T-helper 2 cell (primary cell): ENCODE results near the gene CDK12.
A peak's percentile ranks its signal among the peaks of the same experiment; 100 is the strongest.

Experiments used
- DNase-seq, 5 experiments: peaks; one replicate each; pipeline versions ENCODE4 v3.0.0 to v3.0.0-alpha.2; 2012 to 2022

CDK12 gene

GRCh38 chr17:39549747-39550573 is 88.7 kb downstream of the CDK12 start:
- no peak for DNase-seq

- DNase-seq: no peak
Observed at GRCh38 chr17:39551879-39552278, 90.6 kb downstream of the CDK12 start.

GRCh38 chr17:39553341-39553945 is 92.2 kb downstream of the CDK12 start:
- DNase-seq: no peak

- DNase-seq: no peak
Observed at GRCh38 chr17:39555368-39555767, 94.1 kb downstream of the CDK12 start.

- no peak for DNase-seq
Observed at GRCh38 chr17:39556423-39556822, 95.1 kb downstream of the CDK12 start.

GRCh38 chr17:39562395-39562794 is 101.1 kb downstream of the CDK12 start:
- DNase-seq: no peak

GRCh38 chr17:39562976-39563375 is 101.7 kb downstream of the CDK12 start:
- no peak for DNase-seq

GRCh38 chr17:39563476-39563875 is 102.2 kb downstream of the CDK12 start:
- DNase-seq: no peak

- no peak for DNase-seq
Observed at GRCh38 chr17:39564211-39564848, 103.0 kb downstream of the CDK12 start.

GRCh38 chr17:39566094-39566850 is 105.0 kb downstream of the CDK12 start:
- no peak for DNase-seq

- DNase-seq: no peak
Observed at GRCh38 chr17:39568702-39569101, 107.4 kb downstream of the CDK12 start.

GRCh38 chr17:39569126-39569525 is 107.8 kb downstream of the CDK12 start:
- DNase-seq: no peak

- no peak for DNase-seq
Observed at GRCh38 chr17:39572121-39572520, 110.8 kb downstream of the CDK12 start.

GRCh38 chr17:39573447-39574298 is 112.4 kb downstream of the CDK12 start:
- DNase-seq: peak in 1 of 5 experiments; percentile 53

- no peak for DNase-seq
Observed at GRCh38 chr17:39576187-39576586, 114.9 kb downstream of the CDK12 start.

GRCh38 chr17:39578272-39578671 is 117.0 kb downstream of the CDK12 start:
- DNase-seq: no peak

- DNase-seq: no peak
Observed at GRCh38 chr17:39579318-39580081, 118.2 kb downstream of the CDK12 start.

- DNase-seq: no peak
Observed at GRCh38 chr17:39580082-39580468, 118.8 kb downstream of the CDK12 start.

GRCh38 chr17:39581071-39581758 is 119.9 kb downstream of the CDK12 start:
- no peak for DNase-seq

GRCh38 chr17:39581759-39582085 is 120.4 kb downstream of the CDK12 start:
- DNase-seq: no peak

- no peak for DNase-seq
Observed at GRCh38 chr17:39582658-39583057, 121.4 kb downstream of the CDK12 start.
